H54 (cell line): ENCODE measurements around the gene VWDE.
A peak's percentile ranks its signal among the peaks of the same experiment; 100 is the strongest.
"Not testable (repeated sequence)": the region's sequence is repeated elsewhere in the genome, so short reads cannot be mapped to it uniquely, and the experiment has no call there.

ENCODE experiments used
- DNase-seq: peaks from one replicate; pipeline ENCODE4 v3.0.0; 2011; ENCODE audit warnings: low spot score, mixed read lengths; ENCODE audit not compliant: insufficient read length
- FAIRE-seq: peaks from 3 replicates; lab custom pipeline; 2011; peaks lifted over from hg19 to GRCh38; lab: Jason Lieb, UNC
- POLR2A ChIP-seq: IDR thresholded peaks from 2 replicates; pipeline ENCODE4 v1.6.1; 2011; ENCODE audit warnings: low read depth, mild to moderate bottlenecking, low read length

The VWDE gene

GRCh38 chr7:12403287-12404181 is at the start of gene VWDE:
TSS of gene VWDE (minus strand) at chr7:12403865. CDS start at chr7:12403716, 149 bp downstream.
- DNase-seq (peak; percentile 20), FAIRE-seq (no peak)

DNA sequence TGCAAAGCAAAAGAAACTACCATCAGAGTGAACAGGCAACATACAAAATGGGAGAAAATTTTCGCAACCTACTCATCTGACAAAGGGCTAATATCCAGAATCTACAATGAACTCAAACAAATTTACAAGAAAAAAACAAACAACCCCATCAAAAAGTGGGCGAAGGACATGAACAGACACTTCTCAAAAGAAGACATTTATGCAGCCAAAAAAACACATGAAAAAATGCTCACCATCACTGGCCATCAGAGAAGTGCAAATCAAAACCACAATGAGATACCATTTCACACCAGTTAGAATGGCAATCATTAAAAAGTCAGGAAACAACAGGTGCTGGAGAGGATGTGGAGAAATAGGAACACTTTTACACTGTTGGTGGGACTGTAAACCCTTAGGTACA is 49.5 kb upstream of the VWDE start:
- FAIRE-seq, DNase-seq: not testable (repeated sequence)

More at GRCh38 chr7:12403287-12404181, at the start of gene VWDE:
- TF ChIP-seq POLR2A, result no peak

DNA sequence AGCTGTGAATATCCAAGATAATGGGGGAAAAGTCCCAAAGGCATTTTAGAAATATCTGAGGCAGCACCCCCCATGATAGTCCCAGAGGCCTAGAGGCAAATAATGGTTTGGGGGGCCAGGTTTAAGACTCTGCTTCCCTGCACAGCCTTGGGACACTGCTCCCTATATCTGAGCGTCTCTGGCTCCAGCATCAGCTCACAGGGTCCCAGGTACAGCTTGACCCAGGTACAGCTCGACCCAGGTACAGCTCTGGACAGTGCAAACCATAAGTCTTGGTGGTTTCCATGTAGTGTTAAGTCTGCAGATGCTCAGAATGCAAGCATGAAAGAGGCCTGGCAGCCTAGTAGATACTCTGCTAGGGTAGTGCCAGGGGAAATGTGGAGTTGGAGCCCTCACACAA is 47.0 kb upstream of the VWDE start:
- FAIRE-seq, result peak; percentile 48
- DNase-seq, result no peak
- no peak for TF ChIP-seq POLR2A

- no peak for DNase-seq
- TF ChIP-seq POLR2A, result no peak
- no peak for FAIRE-seq
Measured at GRCh38 chr7:12444785-12445184, 41.1 kb upstream of the VWDE start.

GRCh38 chr7:12440229-12440628 is 36.6 kb upstream of the VWDE start:
- TF ChIP-seq POLR2A, result no peak
- FAIRE-seq (no peak), DNase-seq (no peak)

DNA sequence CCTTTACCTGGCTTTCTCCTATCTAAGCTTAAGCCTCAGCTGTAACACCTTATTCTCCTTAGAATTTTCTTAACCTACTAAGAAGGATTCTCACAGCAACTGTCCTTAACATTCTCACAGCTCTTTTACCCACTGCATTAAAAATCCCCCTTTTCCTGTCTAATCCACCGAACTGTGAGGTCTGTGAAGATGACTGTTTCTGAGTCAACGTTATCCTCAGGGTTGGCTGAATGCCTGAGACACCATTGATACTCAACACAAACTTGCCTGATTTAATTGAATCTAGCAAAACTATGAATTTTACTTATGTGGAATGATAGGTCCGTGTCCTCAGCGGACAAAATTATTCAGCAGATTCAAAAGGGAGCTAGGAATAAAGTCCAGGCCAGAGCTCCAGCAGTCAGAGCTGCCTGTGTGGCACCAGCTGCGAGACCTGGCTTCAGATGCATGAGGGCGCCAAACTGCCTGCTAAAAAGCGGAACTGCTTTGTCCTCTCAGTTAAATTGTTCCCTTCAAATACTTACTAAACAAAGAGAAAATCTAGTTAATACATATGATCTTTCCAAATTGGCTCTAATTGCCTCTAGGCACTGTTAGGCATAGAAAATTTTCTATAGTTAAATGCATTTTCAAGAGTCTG is 33.4 kb upstream of the VWDE start:
- DNase-seq (peak; percentile 10), FAIRE-seq (peak; percentile 94)
- TF ChIP-seq POLR2A, result no peak

GRCh38 chr7:12436126-12436525 is 32.5 kb upstream of the VWDE start:
- DNase-seq (no peak), FAIRE-seq (no peak)
- no peak for TF ChIP-seq POLR2A

DNA sequence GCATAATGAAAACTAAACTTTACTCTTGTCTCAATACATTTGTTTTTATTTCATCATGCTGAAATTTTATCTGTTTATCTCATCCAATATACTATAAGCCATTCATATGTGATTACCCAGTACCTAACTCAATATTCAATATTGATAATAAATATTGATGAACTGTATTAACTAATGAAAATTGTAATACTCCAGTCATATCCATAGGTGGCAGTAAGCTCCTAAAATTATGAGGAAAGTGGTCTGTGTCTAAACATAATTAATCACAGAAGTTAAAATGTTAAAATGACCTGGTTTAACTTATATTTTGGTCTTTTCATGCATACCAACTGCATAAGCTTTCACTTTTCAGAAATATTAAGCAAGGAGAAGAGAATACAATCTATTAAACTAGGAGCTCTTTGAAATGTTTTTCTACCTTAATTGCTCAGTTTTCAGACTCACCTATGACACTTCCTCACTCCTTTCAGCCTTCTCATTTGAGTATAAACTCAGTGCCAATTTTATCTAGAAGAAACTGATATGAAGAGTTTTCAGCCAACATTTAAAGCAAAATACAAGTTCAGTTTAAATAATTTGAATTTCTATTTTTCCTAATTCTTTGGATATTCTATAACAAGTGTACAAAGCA is 30.5 kb upstream of the VWDE start:
- FAIRE-seq (no peak), DNase-seq (no peak)
- no peak for TF ChIP-seq POLR2A

GRCh38 chr7:12431886-12432556 is 28.4 kb upstream of the VWDE start:
- no peak for TF ChIP-seq POLR2A
- DNase-seq (no peak), FAIRE-seq (peak; percentile 30)

GRCh38 chr7:12425311-12425710 is 21.6 kb upstream of the VWDE start:
- no peak for TF ChIP-seq POLR2A

DNA sequence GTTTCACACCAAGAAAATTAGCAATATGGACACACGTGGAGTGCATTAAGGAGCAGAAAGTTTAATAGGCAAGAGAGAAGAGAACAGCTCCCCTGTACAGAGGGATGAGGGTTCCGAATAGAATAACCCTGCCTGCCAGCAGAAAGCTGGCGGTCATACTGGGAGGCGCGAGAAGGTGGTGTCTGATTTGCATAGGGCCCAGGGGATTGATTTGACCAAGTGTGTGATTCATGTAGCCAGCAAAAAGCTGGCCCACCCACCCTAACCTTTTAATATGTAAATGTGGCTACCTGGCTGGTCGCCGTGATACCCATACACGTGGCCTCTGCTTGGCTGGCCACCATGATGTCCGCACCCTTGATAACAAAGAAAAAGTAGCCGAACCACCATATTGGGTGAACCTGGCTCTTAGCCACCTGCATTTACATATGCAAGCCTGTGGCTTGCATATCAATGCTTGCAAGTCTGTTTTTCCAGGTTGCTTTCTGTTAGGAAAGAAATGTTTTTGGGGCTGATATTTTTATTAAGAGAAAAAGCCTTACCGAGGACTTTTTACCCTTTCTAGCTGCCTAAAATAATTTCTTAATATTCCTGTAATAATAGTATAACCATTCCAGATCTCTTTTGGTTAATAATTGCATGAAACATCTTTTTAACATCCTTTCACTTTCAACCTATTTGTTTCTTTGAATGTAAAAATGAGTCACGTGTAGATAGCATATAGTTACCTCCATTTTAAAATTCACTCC is 20.5 kb upstream of the VWDE start:
- no peak for TF ChIP-seq POLR2A
- FAIRE-seq (no peak), DNase-seq (no peak)

More at GRCh38 chr7:12425311-12425710, 21.6 kb upstream of the VWDE start:
- no peak for DNase-seq
- FAIRE-seq, result no peak

DNA sequence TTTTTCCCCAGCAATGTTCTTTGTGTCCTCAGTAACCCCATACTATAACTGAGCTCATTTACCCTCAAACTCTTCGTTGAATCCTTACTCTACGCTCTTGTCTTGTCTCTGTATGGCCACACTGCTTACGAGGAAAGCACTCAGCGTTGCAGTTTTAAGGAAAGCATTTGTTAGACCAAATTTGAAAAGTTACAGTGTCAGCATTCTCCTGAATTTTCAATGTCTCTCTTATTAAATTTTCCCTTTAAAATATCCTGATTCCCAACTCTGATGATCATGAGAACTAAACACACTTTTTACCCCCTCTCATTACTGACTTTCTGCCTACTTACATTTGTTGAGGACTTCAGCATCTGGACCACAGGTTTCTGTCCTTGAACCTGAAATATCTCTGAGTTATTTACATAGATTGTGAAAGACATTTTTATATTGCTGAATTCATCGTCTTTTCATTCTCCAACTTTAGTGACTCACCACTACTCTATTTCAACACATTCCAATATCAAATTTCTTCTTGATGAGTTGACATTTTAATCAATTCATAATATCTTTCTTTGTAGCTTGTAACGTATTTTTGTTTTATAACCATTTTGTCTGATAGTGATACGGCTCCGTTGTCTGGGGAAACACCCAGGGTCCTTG is 19.8 kb upstream of the VWDE start:
- DNase-seq (no peak), FAIRE-seq (no peak)
- TF ChIP-seq POLR2A, result no peak
